Breast epithelium (tissue), 3 donors: ENCODE results near the gene C1QL2.

Experiments used
- CTCF ChIP-seq, 3 donors: fragments of 450-650 bp; IDR thresholded peaks; one replicate each; pipeline ENCODE4 v1.5.1; 2016 to 2017; ENCODE audit warnings: antibody characterized with exemption in 3 of 3, mild to moderate bottlenecking in 3 of 3, moderate library complexity in 3 of 3
- POLR2A ChIP-seq: fragments of 450-650 bp; IDR thresholded peaks from one replicate; pipeline ENCODE4 v1.6.1; 2016; ENCODE audit warnings: antibody characterized with exemption, mild to moderate bottlenecking, moderate library complexity
- POLR2AphosphoS5 ChIP-seq, 3 donors: sonication (generic); formaldehyde crosslinking; IDR thresholded peaks; one replicate each; pipeline ENCODE4 v1.6.1; 2017; ENCODE audit warnings: antibody characterized with exemption in 3 of 3

GRCh38 chr2:119149611-119150010 lies 8.9 kb downstream of the C1QL2 start:
- TF ChIP-seq POLR2AphosphoS5 (IDR thresholded peaks at IDR 0.05): no peak
- TF ChIP-seq CTCF (IDR thresholded peaks at IDR 0.05): no peak
- TF ChIP-seq POLR2A: no peak
